KBM-7 (cell line): Measurements from ENCODE around the gene TAF11.
"Not testable (repeated sequence)": the region's sequence is repeated elsewhere in the genome, so short reads cannot be mapped to it uniquely, and the experiment has no call there.

ENCODE experiments used
- DNase-seq: peaks from one replicate; pipeline ENCODE4 v3.0.0-alpha.2; 2015
- in situ Hi-C: fragments of 300-500 bp; cut with MboI; formaldehyde crosslinking; loops from 2 replicates; pipeline ENCODE4 v1.14.3; 2020; ENCODE audit warnings: low sequenced_read_pairs, low pct_unique_long_range_greater_than_20kb, mixed read lengths

Gene TAF11

GRCh38 chr6:34908194-34908593 lies 20.4 kb upstream of the TAF11 start:
- DNase-seq: no peak
- in situ Hi-C loops: no loop called here

- in situ Hi-C loops: no loop called here
- DNase-seq: no peak
Measured at GRCh38 chr6:34906826-34907225, 19.0 kb upstream of the TAF11 start.

GRCh38 chr6:34904990-34905613 lies 17.3 kb upstream of the TAF11 start:
- DNase-seq: no peak
- in situ Hi-C loops: no loop called here

- in situ Hi-C loops: no loop called here
- DNase-seq: no peak
Measured at GRCh38 chr6:34901930-34902329, 14.1 kb upstream of the TAF11 start.

- no peak for DNase-seq
Measured at GRCh38 chr6:34900321-34901031, 12.6 kb upstream of the TAF11 start.

GRCh38 chr6:34899748-34900147 lies 11.9 kb upstream of the TAF11 start:
- in situ Hi-C loops, DNase-seq: not testable (repeated sequence)

More at GRCh38 chr6:34900321-34901031, 12.6 kb upstream of the TAF11 start:
- in situ Hi-C loops: no loop called here

DNA sequence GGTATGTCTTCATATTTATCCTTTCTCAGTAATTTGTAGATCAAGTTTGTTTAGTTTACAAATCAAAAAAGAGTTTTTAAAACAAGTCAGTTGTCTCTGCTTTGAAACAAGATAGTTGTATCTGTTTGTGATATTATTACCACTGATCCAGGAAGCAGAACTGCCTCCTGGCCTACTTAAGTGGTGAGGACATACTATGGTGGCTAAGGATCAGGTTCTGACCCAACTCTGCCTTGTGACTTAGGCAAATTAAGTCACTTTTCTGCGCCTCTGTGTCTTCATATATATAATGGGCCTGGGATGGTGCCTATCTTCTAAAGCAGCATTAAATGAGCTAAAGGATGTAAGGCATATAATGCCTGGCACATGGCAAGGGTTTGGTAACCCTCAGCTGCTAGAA lies 9.9 kb upstream of the TAF11 start:
- DNase-seq: no peak
- in situ Hi-C loops: no loop called here

- DNase-seq: no peak
- in situ Hi-C loops: no loop called here
Measured at GRCh38 chr6:34897130-34897529, 9.3 kb upstream of the TAF11 start.

DNA sequence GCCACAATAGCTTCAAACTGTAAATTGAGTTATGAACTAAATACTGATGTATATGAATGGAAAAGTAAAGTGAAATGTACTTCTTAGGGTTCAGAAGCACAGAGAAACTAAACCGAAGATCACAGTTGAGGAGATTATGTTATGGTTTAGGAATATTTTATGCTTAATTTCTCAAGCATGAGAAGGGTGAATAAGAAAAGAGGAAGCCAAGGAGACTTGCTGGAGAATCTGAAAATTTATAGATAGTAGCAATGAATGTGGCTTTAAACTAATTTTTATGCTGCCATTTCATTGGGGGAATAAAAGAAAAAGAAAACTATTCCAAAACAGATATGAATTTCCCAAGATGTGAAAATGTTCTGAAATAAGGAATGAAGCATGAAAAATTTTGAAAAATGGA lies 6.9 kb upstream of the TAF11 start:
- in situ Hi-C loops: no loop called here
- peak; percentile 16 for DNase-seq

GRCh38 chr6:34891296-34891695 lies 3.5 kb upstream of the TAF11 start:
- in situ Hi-C loops: no loop called here
- no peak for DNase-seq

DNA sequence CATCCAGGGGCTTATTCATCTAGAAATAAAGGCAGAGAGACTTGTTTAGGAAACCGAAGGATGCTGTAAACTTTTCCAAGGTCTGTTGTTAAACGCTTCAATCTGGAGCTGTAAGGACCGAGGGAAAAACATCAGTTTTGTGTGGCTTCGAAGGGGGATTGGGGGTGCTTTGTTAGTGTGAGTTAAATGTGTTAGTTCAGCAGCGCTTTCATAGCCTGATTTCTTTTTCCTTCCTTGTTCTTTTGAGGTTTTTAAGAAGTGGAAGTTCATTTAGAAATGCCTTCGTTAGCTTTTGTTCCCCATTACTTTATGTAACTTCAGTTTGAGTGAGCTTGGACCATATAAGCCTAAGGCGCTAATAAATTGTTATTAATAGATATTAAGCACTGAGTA lies 2.7 kb upstream of the TAF11 start:
- in situ Hi-C loops: no loop called here
- peak; percentile 56 for DNase-seq

DNA sequence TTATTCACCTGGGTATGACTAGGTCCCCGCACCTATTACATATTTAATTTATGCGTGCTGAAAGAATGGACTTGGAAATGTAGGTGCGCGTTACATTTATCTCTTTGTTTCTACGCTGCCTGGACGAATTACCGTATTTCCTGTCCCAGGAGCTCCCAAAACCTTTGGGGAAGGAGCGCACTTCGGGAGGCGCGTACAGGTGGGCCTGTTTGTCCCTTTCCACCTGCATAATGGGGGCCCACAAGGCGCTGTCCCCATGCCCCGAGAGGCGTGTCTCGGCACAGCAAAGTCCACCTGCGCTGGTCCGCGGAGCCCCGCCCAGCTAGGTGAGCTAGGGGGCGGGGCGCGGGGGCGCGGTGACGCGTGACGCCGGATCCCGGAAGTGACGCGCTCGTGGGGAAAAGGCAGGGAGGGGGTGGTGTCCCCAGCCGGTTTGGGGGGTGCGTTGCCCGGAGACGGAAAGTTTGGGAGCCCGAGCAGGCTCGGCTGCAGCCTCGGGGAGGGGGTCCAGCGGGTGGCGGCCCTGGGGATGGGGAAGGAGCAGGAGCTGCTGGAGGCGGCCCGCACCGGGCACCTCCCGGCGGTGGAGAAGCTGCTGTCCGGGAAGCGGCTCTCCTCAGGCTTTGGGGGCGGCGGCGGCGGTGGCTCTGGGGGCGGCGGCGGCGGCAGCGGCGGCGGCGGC lies 1.2 kb upstream of the TAF11 start, which contains the start of gene ANKS1A:
ANKS1A (plus strand) TSS at position 382 of the 682 bp plus-strand sequence; CDS start at position 530, 148 bp downstream.
- DNase-seq: peak; percentile 80
- in situ Hi-C loops: no loop called here

GRCh38 chr6:34888514-34888856 lies 643 bp upstream of the TAF11 start:
- in situ Hi-C loops: no loop called here
- no peak for DNase-seq

DNA sequence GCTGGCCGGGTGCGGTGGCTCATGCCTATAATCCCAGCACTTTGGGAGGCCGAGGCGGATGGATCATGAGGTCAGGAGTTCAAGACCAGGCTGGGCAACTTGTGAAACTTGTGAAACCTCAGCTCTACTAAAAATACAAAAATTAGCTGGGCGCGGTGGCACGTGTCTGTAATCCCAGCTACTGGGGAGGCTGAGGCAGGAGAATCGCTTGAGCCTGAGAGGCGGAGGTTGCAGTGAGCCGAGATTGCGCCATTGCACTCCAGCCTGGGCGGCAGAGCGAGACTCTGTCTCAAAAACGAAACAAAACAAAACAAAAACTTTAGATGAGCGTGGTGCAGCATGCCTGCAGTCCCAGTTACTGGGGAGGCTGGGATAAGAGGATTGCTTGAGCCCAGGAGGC lies 2.0 kb downstream of the TAF11 start:
- DNase-seq, in situ Hi-C loops: not testable (repeated sequence)

DNA sequence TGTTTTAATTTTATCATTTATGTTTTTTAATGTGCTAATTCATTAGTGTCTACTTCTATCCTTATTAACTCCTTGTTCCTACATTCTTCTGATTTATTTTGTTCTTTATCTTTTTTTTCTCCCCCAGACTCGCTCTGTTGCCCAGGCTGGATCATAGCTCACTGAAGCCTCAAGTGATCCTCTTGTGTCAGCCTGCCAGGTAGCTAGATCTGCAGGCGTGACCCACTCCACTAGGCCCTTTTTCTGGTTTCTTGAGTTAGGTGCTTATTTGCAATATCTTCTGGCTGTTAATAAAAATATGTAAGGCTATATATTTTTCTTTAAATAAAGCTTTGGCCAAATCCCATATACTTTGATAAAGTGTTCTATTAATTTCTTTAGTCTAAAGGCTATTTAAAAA lies 2.8 kb downstream of the TAF11 start:
- no peak for DNase-seq
- in situ Hi-C loops: no loop called here

- DNase-seq, in situ Hi-C loops: not testable (repeated sequence)
Measured at GRCh38 chr6:34884073-34884472, 3.8 kb downstream of the TAF11 start.

- no peak for DNase-seq
- in situ Hi-C loops: no loop called here
Measured at GRCh38 chr6:34877869-34878485, 9.9 kb downstream of the TAF11 start.

DNA sequence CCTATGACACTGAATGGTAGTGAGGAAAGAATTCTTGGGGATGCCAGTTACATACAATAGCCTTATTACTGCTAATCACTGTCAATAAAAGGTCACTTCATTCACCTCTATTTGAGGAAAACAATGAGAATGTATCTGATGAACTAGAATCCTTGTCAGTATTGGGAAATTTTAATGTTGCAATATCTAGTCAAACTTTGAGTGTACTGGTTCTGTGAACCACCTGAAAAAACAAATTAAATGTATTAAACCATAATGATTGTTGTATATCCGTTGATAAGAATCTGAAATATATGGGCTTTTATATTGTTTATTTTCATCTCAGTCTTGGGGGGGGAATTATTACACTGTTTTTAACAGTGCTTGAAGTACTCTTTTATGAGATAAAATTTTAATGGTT lies 10.6 kb downstream of the TAF11 start:
- in situ Hi-C loops: no loop called here
- DNase-seq: no peak

GRCh38 chr6:34876472-34876871 lies 11.4 kb downstream of the TAF11 start:
- DNase-seq: no peak

More at GRCh38 chr6:34876472-34876871, 11.4 kb downstream of the TAF11 start:
- in situ Hi-C loops: no loop called here
